GM21528 (cell line): ENCODE measurements around the gene GXYLT1.
"Not testable (repeated sequence)": the region's sequence is repeated elsewhere in the genome, so short reads cannot be mapped to it uniquely, and the experiment has no call there.

Source experiments
- ATAC-seq: cut with Tn5 transposase; IDR thresholded peaks from one replicate; pipeline ENCODE4 v1.9.1; 2021; ENCODE audit warnings: mild to moderate bottlenecking, moderate library complexity; ENCODE audit not compliant: unreplicated experiment, low FRiP score

GXYLT1 gene

DNA sequence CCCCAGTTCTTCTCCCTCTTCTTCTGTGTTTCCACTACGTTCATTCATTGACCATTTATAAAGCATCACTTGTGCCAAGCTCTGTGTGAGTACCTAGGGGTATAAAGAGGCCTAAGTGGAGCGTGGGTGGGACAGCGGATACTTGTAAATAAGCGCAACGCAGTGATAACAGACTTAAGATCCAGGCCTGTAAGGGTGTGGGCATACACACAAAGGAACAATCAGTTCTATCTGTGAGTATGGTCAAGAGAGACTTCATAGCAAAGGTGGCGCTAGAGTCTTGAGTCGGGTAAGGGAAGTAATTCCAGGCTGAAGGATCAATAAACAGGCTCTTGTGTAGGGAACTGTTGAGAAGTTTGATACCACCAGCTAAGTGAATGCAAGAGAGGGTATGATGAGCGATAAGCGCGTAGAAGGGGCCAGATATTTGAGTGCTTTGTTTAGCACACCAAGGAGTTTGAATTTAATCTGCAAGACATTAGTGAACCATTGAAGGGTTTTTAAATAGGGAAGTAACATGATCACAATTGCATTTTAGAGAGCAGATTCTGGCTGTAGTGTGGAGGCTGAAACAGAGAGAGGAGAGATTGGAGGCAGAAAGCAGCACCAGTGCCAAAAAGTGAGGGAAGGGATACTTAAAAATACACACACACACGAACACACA lies 1.0 kb upstream of the GXYLT1 start:
- no peak for ATAC-seq

DNA sequence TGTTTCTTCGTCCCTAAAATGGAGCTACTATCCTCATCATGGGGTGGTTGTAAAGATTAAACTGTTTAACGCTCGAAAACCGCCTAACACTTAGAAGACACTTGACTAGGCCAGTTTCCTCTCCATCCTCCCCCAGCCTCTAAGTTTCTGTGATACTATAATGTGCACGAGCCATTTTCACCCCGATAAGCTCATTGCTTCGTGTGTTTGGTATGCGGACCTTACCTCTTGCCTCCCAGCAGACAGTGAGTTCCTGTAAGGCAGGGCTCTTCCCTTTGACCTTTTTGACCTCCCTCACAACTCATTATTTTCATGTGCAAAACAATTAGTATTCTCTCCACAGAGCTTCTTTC lies 499 bp upstream of the GXYLT1 start:
- ATAC-seq: peak; percentile 6

DNA sequence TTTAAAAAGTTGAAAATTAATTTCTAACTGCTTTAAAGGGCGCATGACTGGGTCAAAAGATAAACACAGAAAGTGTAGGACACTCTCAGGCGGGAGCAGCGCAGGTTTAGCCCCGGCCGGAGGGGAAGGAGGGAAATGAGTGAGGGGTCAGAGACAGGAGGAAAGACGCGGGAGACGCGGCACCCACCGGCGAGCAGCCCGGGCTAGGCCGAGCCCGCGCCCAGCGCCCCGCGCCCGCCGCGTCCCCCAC lies 591 bp downstream of the GXYLT1 start:
- ATAC-seq: no peak

DNA sequence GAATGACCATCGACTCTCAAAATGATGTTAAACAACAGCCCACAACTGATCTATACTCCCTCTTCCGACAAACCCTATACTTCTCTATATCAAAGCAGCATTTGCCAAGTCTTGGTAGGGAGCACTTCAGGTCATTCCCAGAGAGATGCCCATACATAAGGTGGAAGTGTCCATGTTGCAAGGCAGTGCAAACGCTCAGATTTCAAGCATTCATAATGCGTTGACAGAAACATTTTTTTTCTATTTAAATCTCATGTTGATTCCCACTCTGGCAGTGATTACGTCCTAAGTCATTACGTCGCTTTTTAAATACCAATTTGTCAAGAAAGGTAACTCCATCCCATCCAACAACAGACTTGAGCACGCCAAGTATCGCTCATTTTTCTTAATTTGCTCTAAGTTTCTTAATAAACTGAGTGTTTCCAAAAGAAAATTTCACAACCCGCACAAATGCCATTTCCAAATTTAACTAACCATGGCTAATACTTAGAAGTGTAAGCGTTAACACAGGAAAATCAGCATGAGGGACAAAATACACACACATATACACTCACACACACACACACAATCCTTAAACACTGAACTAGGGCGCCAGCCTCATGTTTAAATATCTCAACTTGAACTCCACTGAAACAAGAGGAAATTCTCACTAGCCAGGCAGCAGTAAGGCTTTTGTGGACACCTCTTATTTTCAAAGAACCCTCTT lies 1.1 kb downstream of the GXYLT1 start:
- ATAC-seq: no peak

DNA sequence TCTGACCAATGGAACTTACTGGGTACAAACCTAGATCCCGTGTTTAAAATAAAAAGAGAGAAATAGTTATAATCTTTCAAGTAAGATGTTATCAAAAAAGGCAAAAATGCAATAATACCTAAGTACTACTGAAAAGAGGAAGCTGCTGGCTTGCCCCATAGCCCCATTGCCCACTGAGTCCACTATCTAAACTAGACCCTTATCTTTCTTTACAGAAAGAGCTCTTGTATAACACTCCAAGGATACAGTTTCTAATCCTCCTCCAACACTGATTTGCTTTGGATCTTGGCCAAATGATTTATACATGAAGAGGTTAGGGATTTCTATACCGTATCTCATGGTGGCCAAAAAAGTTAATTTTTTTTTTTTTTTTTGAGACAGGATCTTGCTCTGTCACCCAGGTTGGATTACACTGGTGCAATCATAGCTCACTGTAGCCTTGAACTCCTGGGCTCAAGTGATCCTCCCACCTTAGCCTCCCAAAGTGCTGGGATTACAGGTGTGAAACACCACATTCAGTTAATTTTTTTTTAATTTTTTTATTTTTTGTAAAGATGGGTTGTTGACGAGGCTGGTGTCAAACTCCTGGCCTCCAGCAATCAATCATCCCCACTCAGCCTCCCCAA lies 2.6 kb downstream of the GXYLT1 start:
- no peak for ATAC-seq

DNA sequence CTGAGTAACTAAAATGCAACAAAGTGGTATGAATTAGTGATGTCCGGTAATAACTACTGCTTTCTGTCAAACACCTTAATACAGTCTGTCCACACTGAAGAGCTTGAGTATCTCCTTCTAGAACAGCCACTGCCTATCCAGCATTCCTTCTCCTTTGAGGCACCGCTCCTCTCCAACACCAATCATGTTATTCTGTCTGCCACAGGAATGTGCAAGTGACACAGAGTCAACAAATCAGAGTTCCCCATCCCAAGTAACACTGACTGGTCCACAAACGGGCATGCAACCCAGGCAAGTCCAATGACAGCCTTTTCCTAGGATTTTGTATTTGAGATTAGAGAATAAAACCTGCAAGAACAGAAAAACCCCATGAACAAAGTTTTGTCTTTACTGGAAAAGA lies 3.8 kb downstream of the GXYLT1 start:
- no peak for ATAC-seq

DNA sequence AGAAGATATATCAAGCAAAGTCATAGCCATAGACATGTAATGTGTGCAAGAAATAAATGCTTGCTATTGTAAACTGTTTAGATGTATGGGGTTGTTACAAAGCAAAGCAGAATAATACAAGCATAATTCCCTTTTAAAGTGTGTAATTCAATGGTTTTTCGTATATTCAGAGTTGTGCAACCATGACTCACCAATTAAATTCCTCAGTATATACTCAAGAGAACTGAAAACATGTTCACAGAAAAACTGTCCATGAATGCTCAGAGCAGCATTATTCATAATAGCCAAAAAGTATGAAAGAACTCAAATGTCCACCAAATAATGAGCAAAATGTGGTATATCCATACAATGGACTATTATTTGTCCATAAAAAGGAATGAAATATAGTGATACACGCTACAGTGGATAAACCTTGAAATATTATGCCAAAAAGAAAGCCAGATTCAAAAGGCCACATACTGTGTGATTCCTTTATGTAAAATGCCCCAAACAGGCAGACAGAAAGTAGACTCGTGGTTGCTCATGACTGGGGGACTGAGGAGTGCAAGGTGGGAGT lies 9.3 kb downstream of the GXYLT1 start:
- no peak for ATAC-seq

DNA sequence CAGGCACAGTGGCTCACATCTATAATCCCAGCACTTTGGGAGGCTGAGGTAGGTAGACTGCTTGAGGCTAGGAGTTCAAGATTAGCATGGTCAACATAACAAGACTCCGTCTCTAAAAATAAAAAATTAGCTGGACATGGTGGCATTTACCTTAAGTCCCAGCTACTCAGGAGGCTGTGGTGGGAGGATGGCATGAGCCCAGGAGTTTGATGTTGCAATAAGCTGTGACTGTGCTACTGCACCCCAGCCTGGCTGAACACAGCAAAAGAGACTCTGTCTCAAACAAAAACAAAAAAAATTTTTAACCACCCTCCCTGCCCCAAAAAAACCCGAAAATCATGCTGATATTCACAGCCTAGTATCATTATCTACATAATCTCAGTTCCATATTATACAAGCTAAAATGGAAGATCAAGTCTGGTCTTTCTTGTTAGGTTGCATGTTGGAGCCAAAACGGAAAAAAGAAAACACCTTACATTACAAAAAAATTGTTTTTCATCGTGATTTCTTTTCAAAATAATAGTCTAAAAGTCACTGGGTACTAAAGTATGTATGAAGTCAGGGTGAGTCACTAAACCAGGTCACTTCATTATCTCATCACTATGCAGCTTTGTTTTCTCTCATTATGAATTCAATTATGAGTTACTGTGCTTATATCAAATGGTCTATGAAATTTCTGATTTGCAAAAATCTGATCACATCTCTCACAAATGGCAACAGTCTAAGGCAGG lies 13.8 kb downstream of the GXYLT1 start:
- no peak for ATAC-seq

DNA sequence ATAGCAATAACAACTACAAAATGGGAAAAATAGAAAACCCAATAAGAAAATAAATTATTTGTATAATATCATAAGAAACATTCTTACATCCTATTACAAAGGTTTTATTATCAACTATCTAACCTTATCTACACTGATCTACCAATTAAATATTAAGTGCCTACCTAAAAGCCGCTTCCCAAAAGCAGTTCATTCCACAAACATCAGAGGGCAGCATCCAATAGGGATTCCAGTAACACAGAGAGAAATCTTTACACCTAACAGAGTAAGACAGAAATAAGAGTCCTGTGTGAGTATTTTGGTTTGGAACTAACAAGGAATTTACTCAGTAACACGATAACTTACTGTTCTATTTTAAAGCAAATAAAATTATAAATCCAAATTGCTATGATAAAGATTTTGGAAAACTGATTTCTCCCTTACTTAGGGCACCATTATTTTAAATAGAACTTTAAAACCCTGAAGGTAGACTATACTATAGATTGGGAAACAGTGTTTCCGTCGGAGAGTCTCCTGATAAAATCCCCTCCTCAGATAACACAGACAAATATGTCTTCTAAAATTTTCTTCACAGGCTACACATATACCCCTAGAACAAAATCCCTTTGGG lies 15.0 kb downstream of the GXYLT1 start:
- no peak for ATAC-seq

DNA sequence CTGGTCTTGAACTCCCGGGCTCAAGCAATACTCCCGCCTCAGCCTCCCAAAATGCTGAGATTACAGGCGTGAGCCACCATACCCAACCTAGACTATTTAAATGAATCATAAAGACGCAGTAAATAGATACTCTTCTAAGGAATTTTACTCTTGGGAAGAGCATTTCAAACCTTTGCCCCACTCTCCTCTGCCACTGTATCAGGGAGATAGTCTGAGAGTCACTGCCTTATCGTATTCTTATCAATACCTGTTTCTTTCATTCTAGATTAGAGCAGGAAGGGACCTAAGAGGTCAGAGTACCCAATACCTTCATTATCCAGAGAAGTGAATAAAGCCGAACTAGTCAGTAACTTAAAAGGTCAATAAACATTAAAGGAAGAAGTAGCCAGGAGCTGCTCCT lies 15.8 kb downstream of the GXYLT1 start:
- ATAC-seq: no peak

DNA sequence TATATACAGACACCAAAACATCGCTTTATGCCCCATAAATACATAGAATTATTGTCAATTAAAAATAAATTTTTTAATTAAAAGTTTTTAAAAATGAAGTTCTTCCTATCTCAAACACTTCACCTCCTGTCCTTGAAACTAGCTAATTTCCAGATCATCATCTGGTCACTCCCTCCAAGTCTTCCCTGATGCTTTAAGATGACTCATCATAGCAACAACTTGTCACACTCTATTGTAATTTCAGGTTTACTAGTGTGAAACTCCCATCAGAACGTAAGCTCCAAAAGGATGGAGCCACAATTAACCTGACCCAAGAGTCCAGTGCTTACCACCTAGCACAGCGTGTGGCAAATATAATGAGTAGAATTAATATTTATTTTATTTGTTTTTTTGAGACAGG lies 16.3 kb downstream of the GXYLT1 start:
- no peak for ATAC-seq

DNA sequence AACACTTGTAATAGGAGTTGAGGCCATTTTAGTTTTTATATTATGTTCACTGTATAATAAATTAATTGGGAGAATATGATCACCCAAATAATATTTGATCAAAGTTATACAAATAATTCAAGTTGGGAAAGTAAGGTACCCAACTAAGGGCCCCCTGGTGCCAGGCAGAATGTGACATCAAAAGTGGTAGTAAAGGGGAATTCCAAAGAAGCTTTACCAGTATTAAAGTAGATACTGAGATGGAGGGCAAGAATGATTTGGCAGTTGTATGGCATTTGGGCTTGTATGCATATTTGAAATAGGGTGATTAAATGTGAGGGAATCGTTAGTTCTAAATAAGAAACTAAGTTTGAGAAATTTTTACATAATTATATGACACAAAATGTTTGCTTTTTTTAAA lies 17.7 kb downstream of the GXYLT1 start:
- ATAC-seq: no peak

DNA sequence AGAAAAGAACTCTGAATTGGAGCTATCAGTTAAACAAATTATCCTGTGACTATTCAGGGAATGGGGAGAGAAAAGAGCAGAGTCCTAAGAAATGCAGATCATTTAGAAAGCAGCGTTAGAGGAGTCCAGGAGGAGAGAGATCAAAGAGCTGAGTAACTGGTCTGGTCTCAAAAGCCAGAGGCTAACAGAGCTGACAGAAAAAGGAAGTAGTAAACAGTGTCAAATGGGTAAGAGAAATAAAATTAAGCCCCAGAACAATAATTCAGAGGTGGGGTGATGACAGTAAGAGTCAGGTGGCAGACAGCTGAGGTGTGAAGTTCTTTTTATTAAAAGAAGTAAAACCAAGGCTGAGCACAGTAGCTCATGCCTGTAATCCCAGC lies 19.3 kb downstream of the GXYLT1 start:
- ATAC-seq: no peak

DNA sequence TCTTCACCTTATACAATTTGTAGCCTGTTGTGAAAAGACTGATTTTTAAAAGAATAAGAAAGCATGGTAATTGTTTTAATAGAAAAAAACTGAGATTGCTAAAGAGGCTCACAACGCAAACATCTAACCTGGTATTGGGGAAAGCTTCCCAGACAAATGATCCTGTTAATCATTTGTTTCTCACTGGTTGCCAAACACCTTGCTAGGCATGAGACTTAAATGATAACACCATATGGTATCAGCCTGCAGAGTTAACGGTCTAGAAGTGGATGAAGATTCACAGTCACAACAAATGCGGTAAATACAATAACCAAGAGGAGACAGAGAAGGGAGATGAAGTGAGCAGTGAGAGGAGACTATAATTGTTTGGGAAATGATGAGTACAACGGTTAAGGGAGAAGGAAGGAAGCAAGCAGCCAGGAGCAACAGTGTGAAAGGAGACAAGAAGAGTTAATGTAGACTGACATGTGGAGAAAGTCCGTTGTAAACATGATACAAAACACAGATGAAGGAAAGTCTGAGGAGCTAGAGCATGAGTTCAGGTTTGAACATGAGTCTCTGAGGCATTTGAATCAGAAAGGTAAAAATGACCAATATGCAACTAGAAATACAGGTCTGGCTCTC lies 19.8 kb downstream of the GXYLT1 start:
- ATAC-seq: no peak

DNA sequence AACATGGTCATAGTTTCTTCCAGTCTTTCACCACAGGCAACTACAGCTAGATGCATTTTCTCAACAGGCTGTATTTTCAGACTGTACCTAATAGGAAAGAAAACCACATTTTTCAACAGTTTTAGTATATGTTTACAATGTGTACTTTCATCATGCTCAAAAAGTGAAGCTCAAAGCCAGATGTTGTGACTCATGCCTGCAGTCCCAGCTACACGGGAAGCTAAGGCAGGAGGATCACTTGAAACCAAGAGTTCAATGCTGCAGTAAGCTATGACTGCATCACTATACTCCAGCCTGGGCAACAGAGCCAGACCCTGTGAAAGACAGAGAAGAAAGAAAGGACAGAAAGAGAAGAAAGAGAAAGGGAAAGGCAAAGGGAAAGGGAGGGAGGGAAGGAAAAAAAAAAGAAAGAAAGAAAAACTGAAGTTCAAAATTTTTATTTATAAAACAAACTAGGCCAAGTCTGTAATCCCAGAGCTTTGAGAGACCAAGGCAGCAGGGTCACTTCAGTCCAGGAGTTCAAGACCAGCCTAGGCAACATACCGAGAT lies 25.5 kb downstream of the GXYLT1 start:
- ATAC-seq: no peak

DNA sequence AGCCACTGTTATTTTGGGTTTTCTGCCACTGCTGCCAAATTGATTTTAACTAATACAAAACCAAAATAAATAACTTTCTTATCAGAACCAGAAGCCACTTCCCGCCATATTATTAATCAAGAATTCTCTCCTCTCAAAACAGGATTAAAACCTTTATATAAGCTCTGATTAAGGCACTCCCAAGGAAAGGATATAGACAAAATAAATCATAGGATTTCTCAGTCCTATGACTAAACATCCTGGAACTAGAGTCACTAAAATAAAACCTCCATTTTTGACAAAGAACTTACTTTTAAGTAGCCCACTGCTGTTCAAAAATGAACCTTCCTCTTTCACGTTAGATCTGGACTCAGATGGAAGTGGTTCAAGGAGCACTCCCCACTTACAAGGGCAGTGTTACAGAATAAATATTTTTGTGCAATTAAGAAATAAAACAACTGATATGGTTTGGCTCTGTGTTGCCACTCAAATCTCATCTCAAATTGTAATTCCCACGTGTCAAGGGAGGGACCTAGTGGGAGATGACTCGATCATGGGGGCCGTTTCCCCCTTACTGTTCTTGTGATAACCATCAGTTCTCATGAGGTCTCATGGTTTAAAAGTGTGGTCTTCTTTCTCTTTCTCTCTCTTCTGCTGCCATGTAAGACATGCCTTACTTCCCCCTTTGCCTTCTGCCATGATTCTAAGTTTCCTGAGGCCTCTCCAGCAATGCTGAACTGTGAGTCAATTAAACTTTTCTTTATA lies 26.4 kb downstream of the GXYLT1 start:
- no peak for ATAC-seq

DNA sequence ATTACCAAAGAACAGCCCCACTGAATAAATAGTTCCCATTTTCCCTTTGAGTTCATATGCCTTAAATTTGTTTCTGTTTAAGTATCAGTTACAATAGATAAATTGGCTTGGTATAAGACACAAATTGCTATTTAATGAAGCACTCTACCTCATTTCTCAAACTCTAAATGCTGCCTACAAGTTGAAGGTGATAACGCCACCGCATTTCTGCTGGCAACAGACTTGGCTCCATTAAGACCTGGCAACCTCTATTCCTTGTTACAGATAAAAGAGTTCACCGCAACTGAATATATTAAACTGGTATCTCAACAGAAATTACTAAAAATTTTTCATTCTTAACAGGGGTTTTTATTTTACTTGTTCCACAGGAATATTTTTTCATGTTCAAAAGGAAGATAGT lies 35.6 kb downstream of the GXYLT1 start:
- ATAC-seq: no peak

DNA sequence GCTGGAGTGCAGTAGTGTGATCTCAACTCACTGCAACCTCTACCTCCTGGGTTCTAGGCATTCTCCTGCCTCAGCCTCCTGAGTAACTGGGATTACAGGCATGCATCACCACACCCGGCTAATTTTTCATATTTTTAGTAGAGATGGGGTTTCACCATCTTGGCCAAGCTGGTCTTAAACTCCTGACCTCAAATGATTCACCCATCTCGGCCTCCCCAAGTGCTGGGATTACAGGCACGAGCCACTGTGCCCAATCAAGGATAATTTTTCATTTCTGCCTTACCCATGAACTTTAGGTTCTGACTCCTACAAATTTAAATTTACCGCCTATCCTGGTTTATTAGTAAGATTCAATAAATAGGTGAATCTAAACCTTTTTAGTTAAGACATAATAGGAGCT lies 37.9 kb downstream of the GXYLT1 start:
- not testable (repeated sequence) for ATAC-seq

DNA sequence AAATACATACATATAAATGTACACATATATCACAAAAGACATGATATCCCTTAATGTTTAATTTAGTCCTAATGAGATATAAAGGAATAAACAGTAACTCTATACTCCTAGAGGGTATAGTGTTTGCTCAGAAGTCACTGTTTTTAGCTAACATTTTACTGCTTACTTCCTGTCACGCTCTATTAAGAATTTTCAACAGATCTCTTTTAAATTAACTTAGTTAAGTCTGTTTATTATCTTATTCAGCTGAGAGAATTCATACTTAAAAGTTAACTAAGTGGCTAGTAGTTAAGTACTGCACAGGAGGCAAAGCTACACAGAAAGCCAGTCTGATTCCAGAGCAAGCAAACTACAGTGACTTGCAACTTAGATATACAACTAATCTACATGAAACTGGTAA lies 39.9 kb downstream of the GXYLT1 start:
- ATAC-seq: no peak

DNA sequence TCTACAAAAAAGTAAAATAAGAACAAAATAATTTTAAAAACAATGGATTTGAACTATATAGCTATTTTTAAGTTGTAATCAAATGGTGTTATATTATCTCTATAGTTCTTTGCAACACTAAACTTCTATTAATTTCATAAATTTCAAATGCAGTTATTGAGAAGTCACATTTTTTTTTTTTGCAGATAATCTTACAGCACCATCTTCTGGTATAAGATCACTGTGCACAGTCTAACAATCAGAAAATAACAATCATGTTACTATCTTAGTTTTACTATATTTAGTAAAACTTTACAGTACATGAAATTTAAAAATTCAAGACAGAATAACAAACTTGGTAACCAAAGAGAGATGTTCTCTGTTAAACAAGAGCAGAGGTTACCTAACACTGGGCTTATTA lies 40.6 kb downstream of the GXYLT1 start:
- ATAC-seq: no peak
